NCI-H82 (cell line): ENCODE data around the gene SFTA2.

ENCODE experiments used
- DNase-seq: peaks from one replicate; lab custom pipeline; 2025; lab: John Stamatoyannopoulos, UW

Gene SFTA2

GRCh38 chr6:30889921-30890645 lies 41.9 kb downstream of the SFTA2 start:
- DNase-seq, result no peak

DNA sequence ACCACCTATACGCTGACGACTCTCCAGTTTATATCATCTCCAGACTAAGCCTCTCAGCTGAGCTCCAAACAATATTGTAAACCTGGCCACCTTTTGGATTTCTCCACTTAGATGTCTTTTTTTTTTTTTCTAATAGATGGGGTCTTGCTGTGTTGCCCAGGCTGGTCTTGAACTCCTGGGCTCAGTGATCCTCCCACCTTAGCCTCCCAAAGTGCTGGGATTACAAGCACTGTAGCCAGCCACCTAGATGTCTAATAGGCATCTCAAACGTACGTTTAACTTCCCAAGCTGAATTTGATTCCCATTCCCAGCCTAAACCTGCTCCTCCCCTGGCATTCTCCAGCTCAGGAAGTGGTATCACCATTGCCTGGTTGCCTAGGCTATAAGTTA lies 42.5 kb downstream of the SFTA2 start:
- no peak for DNase-seq

DNA sequence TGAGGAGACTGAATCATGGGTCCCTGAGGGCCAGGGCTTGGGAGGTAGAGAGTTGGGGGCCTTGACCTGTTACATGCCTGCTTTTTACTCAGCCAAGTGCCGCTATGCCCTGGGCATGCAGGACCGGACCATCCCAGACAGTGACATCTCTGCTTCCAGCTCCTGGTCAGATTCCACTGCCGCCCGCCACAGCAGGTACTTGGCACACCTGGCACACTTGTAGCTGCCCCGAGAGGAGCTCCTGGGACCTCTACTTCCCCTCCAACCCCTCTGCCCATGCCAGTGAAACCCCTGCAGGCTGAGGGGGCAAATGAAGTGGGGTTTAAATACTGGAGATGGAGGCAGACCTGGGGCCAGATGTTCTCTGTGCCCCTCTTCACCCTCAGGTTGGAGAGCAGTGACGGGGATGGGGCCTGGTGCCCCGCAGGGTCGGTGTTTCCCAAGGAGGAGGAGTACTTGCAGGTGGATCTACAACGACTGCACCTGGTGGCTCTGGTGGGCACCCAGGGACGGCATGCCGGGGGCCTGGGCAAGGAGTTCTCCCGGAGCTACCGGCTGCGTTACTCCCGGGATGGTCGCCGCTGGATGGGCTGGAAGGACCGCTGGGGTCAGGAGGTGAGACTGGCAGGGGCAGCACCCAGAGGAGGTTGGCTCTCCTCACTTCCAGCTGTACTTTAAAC lies 43.0 kb downstream of the SFTA2 start:
- DNase-seq, result no peak

- DNase-seq, result no peak
Observed at GRCh38 chr6:30887901-30888815, 43.8 kb downstream of the SFTA2 start.

GRCh38 chr6:30886897-30887255 lies 45.1 kb downstream of the SFTA2 start:
- DNase-seq, result no peak

DNA sequence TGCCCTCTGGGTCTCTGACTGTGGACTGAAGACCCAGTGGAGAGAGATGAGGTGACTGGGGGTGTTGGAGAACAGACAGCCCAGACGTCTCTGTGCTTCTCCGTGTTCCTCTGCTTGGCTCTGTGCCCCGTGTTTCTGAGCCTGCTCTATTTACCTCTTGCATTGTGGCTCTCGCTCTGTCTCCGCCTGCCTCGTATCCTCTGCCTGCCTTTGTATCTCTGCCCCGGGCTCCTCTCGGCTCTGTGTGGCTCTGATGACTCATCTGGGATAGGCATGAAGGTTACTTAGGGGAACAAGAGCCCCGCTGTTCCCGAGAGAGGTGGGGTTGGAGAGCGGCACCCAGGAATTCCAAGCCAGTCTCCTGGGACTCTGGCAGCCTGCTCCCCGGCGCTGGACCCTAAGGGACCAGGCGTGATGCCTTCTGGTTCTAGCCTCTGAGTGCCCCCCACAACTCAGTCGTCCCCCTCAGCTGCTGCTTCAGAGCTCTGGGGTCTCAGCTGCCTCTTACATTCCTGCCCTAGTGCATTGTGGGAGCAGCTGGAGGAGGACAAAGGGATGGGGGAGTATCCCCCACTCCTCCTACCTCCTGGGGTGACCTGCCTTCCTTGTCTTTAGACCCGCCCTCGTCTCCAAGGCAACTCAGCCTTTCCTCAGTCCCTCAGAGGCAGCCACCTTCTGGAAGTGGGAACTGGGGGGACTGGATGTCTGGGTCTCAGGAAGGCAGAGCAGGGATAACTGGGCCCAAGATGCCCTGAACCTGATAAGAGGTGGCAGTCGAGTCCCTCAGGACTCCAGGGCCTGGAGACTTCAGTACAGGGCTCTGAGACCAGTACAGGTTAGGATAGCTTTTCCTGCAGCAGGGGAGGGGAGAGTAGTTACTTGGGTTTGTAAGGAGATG lies 45.7 kb downstream of the SFTA2 start:
- peak; percentile 33 for DNase-seq

DNA sequence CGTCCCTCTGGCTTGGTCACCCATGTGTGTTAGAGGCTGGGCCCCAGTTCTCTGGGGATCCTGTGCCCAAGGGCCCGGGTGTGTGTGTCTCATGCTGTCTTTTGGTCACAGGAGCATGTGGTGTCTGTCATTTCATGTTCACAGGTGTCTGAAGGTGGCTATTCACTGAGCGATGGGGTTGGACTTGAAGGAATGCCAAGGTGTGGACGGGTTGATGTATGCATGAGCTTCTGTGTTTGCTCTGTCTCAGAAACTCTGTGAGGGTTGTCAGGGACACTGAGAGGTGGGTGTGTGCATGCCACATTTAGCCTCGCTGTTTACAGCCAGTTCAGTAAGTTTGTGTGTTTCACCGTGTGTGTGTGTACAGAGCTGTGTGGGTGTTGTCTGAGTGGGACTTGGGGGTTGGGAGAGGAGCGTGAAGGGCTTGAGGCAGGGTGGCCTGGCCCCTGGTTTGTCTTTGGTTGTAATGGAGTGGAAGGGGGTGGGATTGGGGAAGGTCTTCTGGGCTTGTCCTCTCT lies 46.4 kb downstream of the SFTA2 start:
- no peak for DNase-seq

DNA sequence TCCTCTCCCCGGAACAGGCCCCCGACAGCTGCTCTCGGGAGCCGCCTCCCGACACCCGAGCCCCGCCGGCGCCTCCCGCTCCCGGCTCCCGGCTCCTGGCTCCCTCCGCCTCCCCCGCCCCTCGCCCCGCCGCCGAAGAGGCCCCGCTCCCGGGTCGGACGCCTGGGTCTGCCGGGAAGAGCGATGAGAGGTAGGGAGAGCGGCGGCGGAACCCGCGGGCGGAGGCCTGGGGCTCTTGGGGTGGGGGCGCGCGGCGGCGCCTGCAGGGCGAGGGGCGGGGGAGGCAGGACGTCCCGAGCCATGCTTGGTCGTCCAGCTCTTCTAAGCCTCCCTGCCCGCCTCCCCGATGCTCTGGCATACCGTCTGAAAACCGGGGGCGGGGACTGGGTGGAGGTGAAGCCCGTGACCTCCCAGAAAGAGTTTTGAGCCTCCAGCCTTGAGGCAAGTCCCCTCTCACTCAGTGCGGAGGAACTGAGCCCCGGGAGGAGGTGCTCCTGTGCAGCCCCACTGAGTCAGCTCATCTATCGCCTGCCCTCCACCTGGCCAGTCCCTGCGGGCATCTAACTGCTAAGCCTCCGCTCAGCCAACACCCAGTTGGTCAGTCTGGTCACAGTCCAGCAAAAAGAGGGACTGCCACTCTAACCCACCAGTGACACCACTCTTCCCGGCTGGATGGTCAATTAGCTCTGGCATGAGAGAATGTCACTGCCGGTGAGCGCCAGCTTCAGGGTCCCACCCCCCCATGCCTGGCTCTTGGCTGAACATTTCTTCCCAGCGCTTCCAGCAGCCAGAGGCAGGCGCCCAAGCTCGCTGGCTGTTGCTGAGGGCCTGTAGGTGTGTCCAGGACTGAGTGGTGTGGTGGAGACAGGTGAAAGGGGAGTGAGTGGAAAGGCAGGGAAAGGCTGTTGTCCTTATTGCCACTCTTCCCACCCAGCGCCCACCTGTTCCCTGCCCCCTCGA lies 47.2 kb downstream of the SFTA2 start:
- DNase-seq, result peak; percentile 56

GRCh38 chr6:30883685-30884520 lies 48.1 kb downstream of the SFTA2 start, which contains the start of gene DDR1:
DDR1 (plus strand) TSS chr6:30884519; CDS start chr6:30888730, 4,211 bp downstream.
- peak; percentile 75 for DNase-seq

- peak; percentile 79 for DNase-seq
Observed at GRCh38 chr6:30882759-30883684, 48.9 kb downstream of the SFTA2 start.

DNA sequence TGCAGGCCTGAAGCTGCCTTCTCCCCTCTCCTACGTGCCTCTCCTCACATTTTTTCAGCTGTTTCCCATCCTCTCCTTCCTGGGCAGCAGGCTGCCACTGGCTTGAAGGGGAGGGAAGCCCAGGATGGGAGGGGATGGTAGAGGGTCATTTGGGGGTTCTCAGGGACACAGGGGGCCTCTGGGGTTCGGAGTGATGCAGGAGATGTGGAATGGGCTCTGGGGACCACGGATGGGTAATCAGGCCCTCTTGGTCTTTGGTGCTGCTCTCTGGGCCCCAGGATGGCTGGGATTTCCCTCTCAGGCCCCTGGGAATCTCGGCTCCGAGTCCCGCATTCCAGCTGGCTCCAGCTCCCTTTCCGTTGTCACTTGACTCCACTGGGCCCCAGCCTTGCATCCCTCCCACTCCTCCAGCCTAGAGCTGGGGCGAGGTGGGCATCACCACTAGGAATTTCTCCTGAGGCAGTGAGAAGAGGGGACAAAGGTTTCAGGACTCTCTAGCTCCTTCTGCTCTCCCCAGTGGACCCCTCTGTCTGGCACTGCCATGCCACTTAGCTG lies 49.7 kb downstream of the SFTA2 start:
- DNase-seq, result peak; percentile 47

- DNase-seq, result peak; percentile 76
Observed at GRCh38 chr6:30881392-30882203, 50.4 kb downstream of the SFTA2 start.
